ENCODE results near the gene NAALADL1.

Gene NAALADL1

DNA sequence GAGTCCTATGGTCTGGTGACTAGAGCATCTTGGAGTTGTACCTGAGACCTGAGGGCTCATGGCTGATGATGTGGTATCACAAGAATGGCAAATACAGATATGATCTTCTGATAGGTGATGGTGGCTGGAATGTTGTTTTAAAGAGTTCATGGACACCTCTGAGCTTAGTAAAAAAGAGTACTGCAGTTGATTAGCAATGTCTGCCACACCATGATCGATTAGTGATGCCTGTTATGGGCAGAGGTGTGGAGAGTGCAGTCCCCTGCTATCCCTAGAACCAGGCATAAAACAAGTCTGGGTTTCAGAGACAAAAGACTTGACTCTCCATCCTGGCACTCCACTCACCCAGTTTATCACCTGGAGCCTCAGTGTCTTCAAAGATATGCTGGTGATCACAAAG lies 60.2 kb downstream of the NAALADL1 start:
- DNase-seq: no peak

DNA sequence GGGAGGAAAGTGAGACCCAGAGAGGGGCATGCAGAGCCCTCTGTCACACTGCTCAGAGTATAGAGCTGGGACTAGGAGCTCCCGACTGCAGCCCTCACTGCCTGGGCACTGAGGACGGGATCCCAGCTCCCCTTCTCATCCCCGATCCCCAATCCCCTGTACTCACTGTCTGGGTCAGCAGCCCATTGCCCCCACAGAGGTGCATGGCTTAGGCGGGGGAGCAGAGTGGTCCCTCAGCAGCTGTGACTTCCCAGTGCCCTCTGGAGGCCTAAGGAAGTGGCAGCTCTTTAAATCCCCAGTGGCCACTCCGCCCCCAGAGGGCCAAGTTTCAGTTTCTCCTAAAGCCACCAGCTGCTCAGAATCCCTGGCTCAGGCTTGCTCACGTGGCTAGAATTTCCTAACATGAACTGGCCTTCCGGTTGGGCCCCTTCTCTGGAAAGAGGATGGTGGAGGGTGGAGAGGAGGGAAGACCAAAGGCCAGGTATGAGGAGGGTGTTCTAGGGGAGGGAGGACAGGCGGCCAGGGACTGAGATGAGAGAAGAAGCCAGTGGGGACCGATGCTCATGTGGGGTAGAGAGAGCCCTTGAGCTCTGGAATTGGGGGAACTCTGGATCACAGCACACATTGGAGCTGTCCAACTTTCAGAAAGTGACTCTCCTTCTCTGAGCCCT lies 61.5 kb downstream of the NAALADL1 start, which contains the start of gene BATF2:
BATF2 (minus strand) TSS at position 262 of the 671 bp plus-strand sequence; CDS start at position 205, 57 bp downstream.
- peak; percentile 68 for DNase-seq
- in situ Hi-C loops (cut with HindIII; ENCODE audit: low pct_ligation_motif_present, low pct_unique_long_range_greater_than_20kb, low sequenced_read_pairs): no loop called here

More for the DNA sequence above, 60.2 kb downstream of the NAALADL1 start:
- in situ Hi-C loops (cut with HindIII; ENCODE audit: low pct_ligation_motif_present, low pct_unique_long_range_greater_than_20kb, low sequenced_read_pairs): no loop called here

DNA sequence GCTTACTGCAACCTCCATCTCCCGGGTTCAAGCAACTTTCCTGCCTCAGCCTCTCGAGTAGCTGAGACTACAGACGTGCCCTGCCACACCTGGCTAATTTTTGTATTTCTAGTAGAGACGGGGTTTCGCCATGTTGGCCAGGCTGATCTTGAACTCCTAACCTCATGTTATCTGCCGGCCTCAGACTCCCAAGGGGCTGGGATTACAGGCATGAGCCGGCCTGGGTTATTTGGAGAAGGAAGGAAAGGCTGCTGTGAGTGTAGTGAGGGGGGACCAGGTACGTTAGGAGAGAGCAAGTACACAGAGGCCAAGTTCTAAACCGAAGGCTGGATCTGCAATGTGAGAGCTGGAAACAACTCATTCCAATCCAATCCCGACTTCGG lies 62.0 kb downstream of the NAALADL1 start:
- in situ Hi-C loops (cut with HindIII; ENCODE audit: low pct_ligation_motif_present, low pct_unique_long_range_greater_than_20kb, low sequenced_read_pairs): no loop called here
- DNase-seq: no peak

Measured in ACHN (cell line).